Heart right ventricle (tissue), 16 donors: ENCODE results near the gene CYTH4. TPM values are rescaled to one million over a fixed set of nuclear protein-coding genes. Genes with fewer than 3 reads are reported as not detected.

ENCODE experiments used
- ATAC-seq, 8 donors: fragments of 200-7000 bp; cut with Tn5 transposase; one replicate each; pipeline ENCODE4 v1.9.1; 2020; ENCODE audit warnings: mild to moderate bottlenecking in 8 of 8, moderate library complexity in 8 of 8, moderate number of reproducible peaks in 1 of 8
- DNase-seq, 2 donors: peaks; one replicate each; pipeline ENCODE4 v3.0.0-alpha.2; 2020
- H3K27ac ChIP-seq, 10 donors: fragments of 200-600 bp; sonication (generic) in 2 of 10; one replicate each; pipeline versions ENCODE4 v1.5.0 to v1.8.0; 2020 to 2022; ENCODE audit warnings: mild to moderate bottlenecking in 3 of 10
- H3K27me3 ChIP-seq, 7 donors: fragments of 200-600 bp; one replicate each; pipeline ENCODE4 v1.8.0; 2021 to 2022; ENCODE audit warnings: mild to moderate bottlenecking in 2 of 7
- H3K36me3 ChIP-seq, 9 donors: fragments of 200-600 bp; sonication (generic) in 1 of 9; one replicate each; pipeline versions ENCODE4 v1.5.0 to v1.8.0; 2020 to 2022; ENCODE audit warnings: mild to moderate bottlenecking in 2 of 9
- H3K4me1 ChIP-seq, 9 donors: fragments of 200-600 bp; sonication (generic) in 1 of 9; one replicate each; pipeline versions ENCODE4 v1.5.0 to v1.8.0; 2020 to 2022; ENCODE audit warnings: mild to moderate bottlenecking in 4 of 9
- H3K4me3 ChIP-seq, 10 donors: fragments of 200-600 bp; sonication (generic) in 2 of 10; one replicate each; pipeline versions ENCODE4 v1.5.0 to v1.8.0; 2020 to 2022; ENCODE audit warnings: mild to moderate bottlenecking in 7 of 10, moderate library complexity in 2 of 10
- H3K9me3 ChIP-seq, 11 donors: fragments of 200-600 bp in 10 of 11; sonication (generic) in 2 of 11; one replicate each; pipeline versions ENCODE4 v1.5.0 to v1.8.0; 2013 to 2022; ENCODE audit warnings: mild to moderate bottlenecking in 2 of 11, control low read depth in 1 of 11, moderate library complexity in 1 of 11
- WGBS, 2 donors: extraction: QIAGEN DNeasy Blood & Tissue Kit; methylation state at CpG; one replicate each; pipeline ENCODE4 v1.1.7; 2013; ENCODE audit warnings: inconsistent platforms in 1 of 2; 5-methylcytosine and 5-hydroxymethylcytosine counted together
- intact Hi-C, 10 donors: fragments of 100-400 bp; cut with DNase I; formaldehyde crosslinking; loops; one replicate each; pipeline versions ENCODE4 v1.11.1 to v1.14.2; 2022
- polyA plus RNA-seq, 2 donors: library from polyadenylated mRNA; stranded (reverse); fragments of 200-250 nt; gene quantifications; one replicate each; pipeline ENCODE4 v1.2.3, GENCODE V29; 2013
- total RNA-seq, 10 donors: library from RNA; stranded (reverse); fragmentation: NEBNext Ultra II Directional in 3 of 10; extraction: Animal tissue kit (Norgen Biotek cat#: 25700) in 3 of 10; gene quantifications; one replicate each; pipeline versions ENCODE4 v1.2.1 to v1.2.4, GENCODE V29; 2021 to 2023
- TF ChIP-seq, protein P1 (sequence below), 9 donors: fragments of 200-600 bp; sonication (generic) in 2 of 9; IDR thresholded peaks; one replicate each; pipeline versions ENCODE4 v1.5.0 to v1.8.0; 2021 to 2022; ENCODE audit warnings: antibody characterized with exemption in 9 of 9, mild to moderate bottlenecking in 5 of 9, moderate library complexity in 1 of 9
- donor health status: Arrhythmogenic right ventricular cardiomyopathy.
- donor health status: ischemic (EF 13 %, LVEDD 7.1; RV severe dilation, severe dysfunction).
- donor health status: healthy with polysubstance abuse.
- donor health status: DM: no; HTN: yes; CAD: no.
- donor health status: DM: no; HTN: no; CAD: no.
- donor health status: ischemic (EF 25% LVEDD 6.9; RV normal size, moderate dysfunction).
- donor health status: ischemic (EF 25% LVEDD 5.7; RV mildly dilated, moderate dysfunction).
- donor health status: healthy.
- donor health status: DM: yes; HTN: yes; CAD: no.
- donor health status: Ischemic cardiomyopathy.
- donor health status: ischemic (EF 35%, LVEDD 5.7; RV mildly dilated, moderate dysfunction).
- donor health status: nonischemic (EF 11% LVEDD 7.7; RV severe dilation, severe dysfunction).
- donor health status: DM: yes; HTN: yes; CAD: no.
- donor health status: PGD.
- donor health status: ischemic (EF 29% LVEDD 5.4; RV normal size, mild dysfunction).
- donor health status: nonischemic (EF 23%, LVEDD 6.1; RV moderate dilation, normal function).

Gene CYTH4
- total and polyA plus RNA-seq, 12 donors: 1.8 to 29.3 (median 4.3) TPM

DNA sequence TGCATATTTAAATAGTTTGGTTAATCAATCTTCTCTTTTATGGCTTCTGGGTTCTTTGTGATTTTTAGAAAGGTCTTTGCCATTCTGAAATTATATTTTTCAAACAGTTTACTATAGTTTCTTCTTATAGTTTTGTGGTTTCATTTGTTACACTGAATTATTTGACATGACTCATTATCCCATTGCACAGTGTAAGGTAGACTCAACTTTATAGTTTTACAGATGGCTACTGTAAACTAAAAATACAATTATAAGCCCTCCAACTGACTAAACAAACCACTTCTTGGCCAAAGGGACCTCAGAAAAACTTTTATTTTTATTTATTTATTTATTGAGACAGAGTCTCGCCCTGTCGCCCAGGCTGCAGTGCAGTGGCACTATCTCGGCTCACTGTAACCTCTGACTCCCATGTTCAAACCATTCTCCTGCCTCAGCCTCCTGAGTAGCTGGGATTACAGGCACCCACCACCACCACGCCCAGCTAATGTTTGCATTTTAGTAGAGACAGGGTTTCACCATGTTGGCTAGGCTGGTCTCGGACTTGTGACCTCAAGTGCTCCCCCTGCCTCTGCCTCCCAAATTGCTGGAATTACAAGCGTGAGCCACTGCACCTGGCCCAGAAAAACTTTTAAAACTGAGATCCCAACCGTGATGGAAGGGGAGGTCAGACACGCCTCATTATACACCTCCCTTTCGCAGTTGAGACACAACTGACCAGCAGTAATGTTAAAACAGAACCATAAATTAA is 24.1 kb upstream of the CYTH4 start:
- intact Hi-C loops: no loop called here
- H3K36me3 ChIP-seq: no peaks in the 10 kb centered on the region
- TF ChIP-seq, protein P1, sequence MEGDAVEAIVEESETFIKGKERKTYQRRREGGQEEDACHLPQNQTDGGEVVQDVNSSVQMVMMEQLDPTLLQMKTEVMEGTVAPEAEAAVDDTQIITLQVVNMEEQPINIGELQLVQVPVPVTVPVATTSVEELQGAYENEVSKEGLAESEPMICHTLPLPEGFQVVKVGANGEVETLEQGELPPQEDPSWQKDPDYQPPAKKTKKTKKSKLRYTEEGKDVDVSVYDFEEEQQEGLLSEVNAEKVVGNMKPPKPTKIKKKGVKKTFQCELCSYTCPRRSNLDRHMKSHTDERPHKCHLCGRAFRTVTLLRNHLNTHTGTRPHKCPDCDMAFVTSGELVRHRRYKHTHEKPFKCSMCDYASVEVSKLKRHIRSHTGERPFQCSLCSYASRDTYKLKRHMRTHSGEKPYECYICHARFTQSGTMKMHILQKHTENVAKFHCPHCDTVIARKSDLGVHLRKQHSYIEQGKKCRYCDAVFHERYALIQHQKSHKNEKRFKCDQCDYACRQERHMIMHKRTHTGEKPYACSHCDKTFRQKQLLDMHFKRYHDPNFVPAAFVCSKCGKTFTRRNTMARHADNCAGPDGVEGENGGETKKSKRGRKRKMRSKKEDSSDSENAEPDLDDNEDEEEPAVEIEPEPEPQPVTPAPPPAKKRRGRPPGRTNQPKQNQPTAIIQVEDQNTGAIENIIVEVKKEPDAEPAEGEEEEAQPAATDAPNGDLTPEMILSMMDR (IDR thresholded peaks at IDR 0.05): no peak
- peaks cover 0 to under 1% (median 0%) of the 10 kb centered on the region in 11 donors for H3K9me3 ChIP-seq
- no peak for ATAC-seq
- no peak for DNase-seq
- WGBS, 2 donors: 88 to 92% methylated on average over 9 of the region's 9 CpGs
- H3K27ac ChIP-seq: no peak overlapping the region
- H3K27me3 ChIP-seq: peaks cover 0 to 97% (median 89%) of the 10 kb centered on the region in 7 donors
- H3K4me1 ChIP-seq: peaks cover 0 to 24% (median 0%) of the 10 kb centered on the region in 9 donors
- no peak overlapping the region for H3K4me3 ChIP-seq

DNA sequence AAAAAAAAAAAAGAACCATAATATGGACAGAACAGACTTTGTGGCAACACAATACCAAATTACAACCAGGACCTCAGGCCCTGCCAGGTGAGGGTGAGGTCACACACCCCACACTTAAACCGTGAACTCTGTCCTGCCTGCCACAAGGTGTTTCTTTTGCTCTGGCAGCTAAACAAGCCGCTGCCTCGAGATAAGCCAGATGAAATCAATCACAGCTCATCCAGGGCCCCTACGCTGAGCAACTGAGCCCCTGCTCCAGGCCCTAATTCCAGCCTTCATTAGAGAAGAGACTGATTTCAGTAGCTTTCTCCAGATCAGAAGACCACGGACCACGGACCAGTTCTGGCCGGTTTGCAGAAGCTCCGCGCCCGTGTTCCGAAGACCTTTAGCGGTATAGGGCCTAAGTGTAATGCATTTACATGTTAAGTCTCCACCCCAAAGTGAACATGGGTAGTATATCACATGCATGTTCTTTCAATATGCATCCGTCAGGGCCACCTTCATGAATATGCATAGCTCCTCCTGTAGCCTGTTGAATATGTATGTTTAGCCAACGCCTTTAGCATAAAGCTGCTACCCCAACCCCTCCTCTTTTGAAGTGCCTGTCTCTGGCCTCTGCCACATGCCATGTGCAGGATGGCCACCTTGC is 23.4 kb upstream of the CYTH4 start:
- peaks cover 0 to 8% (median 3%) of the 10 kb centered on the region in 11 donors for H3K9me3 ChIP-seq
- no peak for DNase-seq
- no peak overlapping the region for H3K27ac ChIP-seq
- peaks cover 0 to 24% (median 0%) of the 10 kb centered on the region in 9 donors for H3K4me1 ChIP-seq
- H3K4me3 ChIP-seq: no peak overlapping the region
- ATAC-seq: no peak
- H3K36me3 ChIP-seq: no peaks in the 10 kb centered on the region
- H3K27me3 ChIP-seq: peaks cover 0 to 90% (median 83%) of the 10 kb centered on the region in 7 donors
- TF ChIP-seq, protein P1 (IDR thresholded peaks at IDR 0.05): no peak
- intact Hi-C loops: no loop called here
- 73 to 74% methylated on average over 14 of the region's 14 CpGs for WGBS, 2 donors

DNA sequence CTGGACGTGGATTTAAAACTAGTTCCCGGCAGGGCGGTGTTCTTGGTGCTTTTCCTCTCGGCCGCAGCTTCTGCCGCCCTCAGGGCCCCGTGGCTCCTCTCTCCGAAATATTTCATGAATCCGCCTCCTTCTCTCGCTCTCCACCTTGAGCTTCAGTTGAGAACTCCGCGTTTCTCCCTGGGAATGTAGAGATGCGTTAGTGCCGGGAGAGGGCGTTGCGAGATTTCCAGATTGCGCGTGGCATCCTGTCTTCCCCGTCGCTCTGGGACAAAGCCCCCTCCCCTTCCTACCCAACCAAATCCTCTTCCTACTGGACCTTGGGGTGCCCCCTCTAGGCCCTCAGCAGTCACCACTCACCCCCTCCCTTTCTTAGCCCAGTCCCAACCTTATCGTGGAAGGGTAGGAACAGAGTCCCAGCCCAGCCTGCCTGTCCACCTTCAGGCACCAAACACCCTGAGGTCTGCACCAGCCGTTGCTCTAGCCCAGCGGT is 22.7 kb upstream of the CYTH4 start:
- TF ChIP-seq, protein P1 (IDR thresholded peaks at IDR 0.05): peak in 6 of 9 donors; percentile 24 to 50 (median 43)
- no peaks in the 10 kb centered on the region for H3K36me3 ChIP-seq
- H3K9me3 ChIP-seq: peaks cover 0 to 15% (median 10%) of the 10 kb centered on the region in 11 donors
- H3K4me1 ChIP-seq: peaks cover 0 to 24% (median 0%) of the 10 kb centered on the region in 9 donors
- H3K27ac ChIP-seq: no peak overlapping the region
- ATAC-seq (peak in 4 of 8 donors; percentile 29 to 50 (median 43)), DNase-seq (no peak)
- H3K4me3 ChIP-seq: no peak overlapping the region
- 5 to 7% methylated on average over 23 of the region's 23 CpGs for WGBS, 2 donors
- intact Hi-C loops: loop anchor here in 3 of 10 donors (2.0 to 10.0 kb wide), 4 partner anchors 93 to 198 kb away; no protein-coding TSS in a partner anchor
- H3K27me3 ChIP-seq: peaks cover 0 to 87% (median 76%) of the 10 kb centered on the region in 7 donors

DNA sequence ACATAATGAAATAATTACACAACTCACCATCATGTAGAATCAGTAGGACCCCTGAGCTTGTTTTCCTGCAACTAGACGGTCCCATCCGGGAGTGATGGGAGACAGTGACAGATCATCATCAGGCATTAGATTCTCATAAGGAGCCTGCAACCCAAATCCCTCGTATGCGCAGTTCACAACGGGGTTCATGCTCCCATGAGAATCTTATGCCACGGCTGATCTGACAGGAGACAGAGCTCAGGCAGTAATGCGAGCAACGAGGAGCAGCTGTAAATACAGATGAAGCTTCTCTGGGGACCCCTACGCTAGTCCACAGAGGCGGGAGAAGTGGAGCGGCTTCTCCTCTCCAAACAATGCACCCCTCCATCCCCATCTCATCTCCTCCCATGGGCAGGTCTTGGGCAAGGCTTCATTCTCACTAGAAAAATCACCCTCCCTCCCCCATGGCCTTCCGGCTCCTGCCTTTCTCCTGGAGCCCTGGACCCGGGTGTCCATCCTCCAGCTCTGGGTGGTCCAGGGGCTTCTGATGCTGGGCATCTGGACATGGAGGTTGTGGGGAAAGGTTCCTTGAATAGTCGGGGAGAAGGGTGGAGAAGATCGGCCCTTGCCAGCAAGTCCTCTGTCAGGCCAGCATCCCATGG is 22.0 kb upstream of the CYTH4 start:
- Histone ChIP-seq H3K27ac (no peak overlapping the region), H3K36me3 (no peaks in the 10 kb centered on the region), H3K4me3 (no peak overlapping the region), H3K9me3 (peaks cover 0 to 19% (median 10%) of the 10 kb centered on the region in 11 donors), H3K4me1 (peaks cover 0 to 21% (median 0%) of the 10 kb centered on the region in 9 donors), H3K27me3 (peaks cover 0 to 81% (median 69%) of the 10 kb centered on the region in 7 donors)
- WGBS, 2 donors: 49 to 51% methylated on average over 15 of the region's 15 CpGs
- TF ChIP-seq, protein P1 (IDR thresholded peaks at IDR 0.05): no peak
- peak in 2 of 8 donors; percentile 12 to 23 for ATAC-seq
- intact Hi-C loops: loop anchor here in 3 of 10 donors (2.0 to 10.0 kb wide), 4 partner anchors 93 to 197 kb away; no protein-coding TSS in a partner anchor
- no peak for DNase-seq
